Measurements from ENCODE around the gene CES3. TPM values are rescaled to one million over a fixed set of nuclear protein-coding genes. Genes with fewer than 3 reads are reported as not detected.
"Not testable (repeated sequence)": the region's sequence is repeated elsewhere in the genome, so short reads cannot be mapped to it uniquely, and the experiment has no call there.

Gene CES3
- total RNA-seq, 2 experiments from 2014 or later = 1.1 to 1.3 TPM

GRCh38 chr16:66973716-66974115 lies 12.7 kb downstream of the CES3 start:
- no peaks in the 10 kb centered on the region for H3K36me3 ChIP-seq (ENCODE audit: insufficient read depth, low read length)
- no peaks in the 10 kb centered on the region for H3K9me3 Mint-ChIP-seq
- H3K36me3 Mint-ChIP-seq (ENCODE audit: low read depth) = no peaks in the 10 kb centered on the region
- CTCF ChIA-PET = interaction anchor here (1.0 kb wide), 1 partner anchor 13 kb away, joined by 3 read pairs; the partner anchor contains the start of gene CES3
- intact Hi-C loops (cut with DNase I, micrococcal nuclease) = loop anchor here in 1 of 2 experiments (10.0 kb wide), 1 partner anchor 441 kb away; the partner anchor contains the start of gene ZDHHC1
- H3K27ac Mint-ChIP-seq = no peak overlapping the region
- H3K9me3 ChIP-seq (ENCODE audit: control insufficient read depth in 1 of 2, insufficient read depth in 1 of 2, low read length in 2 of 2) = no peaks in the 10 kb centered on the region
- no peak overlapping the region for H3K4me3 ChIP-seq (ENCODE audit: low read length)
- ATAC-seq (ENCODE audit: poor library complexity) (no peak), DNase-seq (no peak)
- POLR2A ChIA-PET = no interaction called here
- no peak for TF ChIP-seq CTCF (IDR thresholded peaks at IDR 0.05)
- no peak overlapping the region for H3K27ac ChIP-seq (ENCODE audit: low read depth in 1 of 2, low read length in 2 of 2)
- no peaks in the 10 kb centered on the region for H3K27me3 ChIP-seq (ENCODE audit: control insufficient read depth in 1 of 2, insufficient read depth in 2 of 2, low read length in 2 of 2)
- H3K4me3 Mint-ChIP-seq = no peak overlapping the region
- peaks cover 3% of the 10 kb centered on the region for H3K27me3 Mint-ChIP-seq
- H3K4me1 Mint-ChIP-seq (ENCODE audit: low read depth) = peaks cover 5% of the 10 kb centered on the region
- peaks cover 12% of the 10 kb centered on the region for H3K4me1 ChIP-seq (ENCODE audit: insufficient read depth, low read length)

- ATAC-seq (ENCODE audit: poor library complexity); H3K9me3 ChIP-seq (ENCODE audit: control insufficient read depth in 1 of 2, insufficient read depth in 1 of 2, low read length in 2 of 2); H3K4me3 ChIP-seq (ENCODE audit: low read length); H3K27ac Mint-ChIP-seq; H3K27me3 ChIP-seq (ENCODE audit: control insufficient read depth in 1 of 2, insufficient read depth in 2 of 2, low read length in 2 of 2); POLR2A ChIA-PET; H3K36me3 Mint-ChIP-seq (ENCODE audit: low read depth); H3K27ac ChIP-seq (ENCODE audit: low read depth in 1 of 2, low read length in 2 of 2); H3K9me3 Mint-ChIP-seq; H3K4me1 Mint-ChIP-seq (ENCODE audit: low read depth); H3K27me3 Mint-ChIP-seq; H3K36me3 ChIP-seq (ENCODE audit: insufficient read depth, low read length); DNase-seq: not testable (repeated sequence)
- peak overlapping the region; percentile 85 for H3K4me3 Mint-ChIP-seq
- CTCF ChIA-PET = interaction anchor here (1.0 to 2.7 kb wide), 3 partner anchors 13 to 181 kb away, joined by 3 to 13 read pairs (median 3); partner anchors contain the start of gene CES3
- peaks cover 12% of the 10 kb centered on the region for H3K4me1 ChIP-seq (ENCODE audit: insufficient read depth, low read length)
- intact Hi-C loops (cut with DNase I, micrococcal nuclease) = loop anchor here in 1 of 2 experiments (10.0 kb wide), 1 partner anchor 440 kb away; the partner anchor contains the start of gene ZDHHC1
Observed at GRCh38 chr16:66974156-66974931, 13.3 kb downstream of the CES3 start.

- H3K27ac ChIP-seq (ENCODE audit: low read depth in 1 of 2, low read length in 2 of 2); H3K36me3 Mint-ChIP-seq (ENCODE audit: low read depth); H3K9me3 Mint-ChIP-seq; H3K4me1 Mint-ChIP-seq (ENCODE audit: low read depth); H3K27me3 ChIP-seq (ENCODE audit: control insufficient read depth in 1 of 2, insufficient read depth in 2 of 2, low read length in 2 of 2); H3K9me3 ChIP-seq (ENCODE audit: control insufficient read depth in 1 of 2, insufficient read depth in 1 of 2, low read length in 2 of 2); H3K27me3 Mint-ChIP-seq; ATAC-seq (ENCODE audit: poor library complexity); H3K27ac Mint-ChIP-seq; H3K36me3 ChIP-seq (ENCODE audit: insufficient read depth, low read length); POLR2A ChIA-PET: not testable (repeated sequence)
- H3K4me3 ChIP-seq (ENCODE audit: low read length) = peak overlapping the region; percentile 16
- peak overlapping the region; percentile 85 for H3K4me3 Mint-ChIP-seq
- H3K4me1 ChIP-seq (ENCODE audit: insufficient read depth, low read length) = peaks cover 12% of the 10 kb centered on the region
- intact Hi-C loops (cut with DNase I, micrococcal nuclease) = loop anchor here (5.0 to 10.0 kb wide), 4 partner anchors 422 to 492 kb away; partner anchors contain the start of gene ZDHHC1 (in 2 of the 2)
- peak in 10 of 14 experiments; percentile 10 to 68 (median 29) for DNase-seq
- CTCF ChIA-PET = interaction anchor here (1.5 to 2.7 kb wide), 2 partner anchors 80 to 180 kb away, joined by 3 to 13 read pairs; no protein-coding TSS in a partner anchor
Observed at GRCh38 chr16:66974932-66975246, 13.8 kb downstream of the CES3 start.

- intact Hi-C loops (cut with DNase I, micrococcal nuclease) = loop anchor here (5.0 to 10.0 kb wide), 4 partner anchors 422 to 492 kb away; partner anchors contain the start of gene ZDHHC1 (in 2 of the 2)
- peaks cover 3% of the 10 kb centered on the region for H3K27me3 Mint-ChIP-seq
- peak overlapping the region; percentile 16 for H3K4me3 ChIP-seq (ENCODE audit: low read length)
Observed at GRCh38 chr16:66975302-66975893, 14.3 kb downstream of the CES3 start.

More at GRCh38 chr16:66975302-66975893, 14.3 kb downstream of the CES3 start:
- ChIA-PET CTCF (interaction anchor here (0.8 to 2.7 kb wide), 4 partner anchors 42 to 209 kb away, joined by 3 to 13 read pairs (median 3); no protein-coding TSS in a partner anchor), POLR2A (interaction anchor here (0.7 kb wide), 1 partner anchor 225 kb away, joined by 3 read pairs; no protein-coding TSS in a partner anchor)
- H3K9me3 Mint-ChIP-seq = no peaks in the 10 kb centered on the region
- no peaks in the 10 kb centered on the region for H3K27me3 ChIP-seq (ENCODE audit: control insufficient read depth in 1 of 2, insufficient read depth in 2 of 2, low read length in 2 of 2)
- H3K4me3 Mint-ChIP-seq = peak overlapping the region; percentile 85
- no peaks in the 10 kb centered on the region for H3K9me3 ChIP-seq (ENCODE audit: control insufficient read depth in 1 of 2, insufficient read depth in 1 of 2, low read length in 2 of 2)
- H3K4me1 ChIP-seq (ENCODE audit: insufficient read depth, low read length) = peaks cover 12% of the 10 kb centered on the region
- ATAC-seq (ENCODE audit: poor library complexity) (no peak), DNase-seq (no peak)
- H3K36me3 ChIP-seq (ENCODE audit: insufficient read depth, low read length) = no peaks in the 10 kb centered on the region
- TF ChIP-seq CTCF (IDR thresholded peaks at IDR 0.05) = no peak
- peaks cover 5% of the 10 kb centered on the region for H3K4me1 Mint-ChIP-seq (ENCODE audit: low read depth)
- H3K27ac ChIP-seq (ENCODE audit: low read depth in 1 of 2, low read length in 2 of 2) = no peak overlapping the region
- H3K27ac Mint-ChIP-seq = no peak overlapping the region
- H3K36me3 Mint-ChIP-seq (ENCODE audit: low read depth) = no peaks in the 10 kb centered on the region

Measured in CD4-positive, alpha-beta T cell (primary cell).